GM12878 (cell line): ENCODE results near the gene BNC2. TPM values are rescaled to one million over a fixed set of nuclear protein-coding genes. Genes with fewer than 3 reads are reported as not detected.

Experiments used
- ATAC-seq: fragments of 200-7000 bp; cut with Tn5 transposase; 3 replicates; pipeline ENCODE4 v1.9.1; 2020; ENCODE audit warnings: mild to moderate bottlenecking, moderate library complexity
- BruUV-seq: library from RNA; stranded (reverse); fragments of 400-500 nt; replicated peaks from 2 replicates; lab custom pipeline; 2021; lab: Mats Ljungman, UMichigan
- CTCF ChIA-PET: fragments of 300-600 bp; sonication (Branson Sonifier 250); formaldehyde crosslinking; extraction: SDS; loops from one replicate; lab custom pipeline; 2021; ENCODE audit warnings: inconsistent platforms; lab: Yijun Ruan, JAX
- POLR2A ChIA-PET: fragments of 350-600 bp; formaldehyde crosslinking; extraction: SDS; loops from one replicate; lab custom pipeline; 2021; ENCODE audit warnings: inconsistent platforms; lab: Charles Lee
- RAD21 ChIA-PET: fragments of 300-600 bp; sonication (Branson Sonifier 250); formaldehyde crosslinking; loops from one replicate; lab custom pipeline; 2023; ENCODE audit warnings: antibody characterized with exemption; ENCODE audit not compliant: unreplicated experiment; lab: Charles Lee
- SMC1A ChIA-PET: fragments of 300-600 bp; sonication (Branson Sonifier 250); formaldehyde crosslinking; loops from one replicate; lab custom pipeline; 2023; ENCODE audit not compliant: unreplicated experiment, uncharacterized antibody; lab: Charles Lee
- DNase-seq: peaks from one replicate; pipeline ENCODE4 v3.0.0-alpha.2; 2011; ENCODE audit warnings: low read depth, low spot score
- FAIRE-seq: peaks from 3 replicates; lab custom pipeline; 2011; peaks lifted over from hg19 to GRCh38; lab: Jason Lieb, UNC
- H2AFZ ChIP-seq: 2 replicates; pipeline ENCODE4 v1.6.0; 2011; ENCODE audit warnings: low read depth, low read length, control low read depth; ENCODE audit not compliant: control insufficient read depth
- H3K27ac ChIP-seq: 2 replicates; pipeline ENCODE4 v1.5.1; 2011; ENCODE audit warnings: control low read depth; ENCODE audit not compliant: control insufficient read depth, insufficient read depth
- H3K27me3 ChIP-seq, 2 experiments: replicated peaks in 1 of 2; 2 replicates each; pipeline versions ENCODE4 v1.6.0 to v1.6.1; 2011; ENCODE audit warnings: low read length in 1 of 2; ENCODE audit not compliant: control insufficient read depth in 2 of 2, insufficient read depth in 2 of 2
- H3K36me3 ChIP-seq, 2 experiments: 2 replicates each; pipeline ENCODE4 v1.5.1; 2011; ENCODE audit warnings: low read length in 1 of 2; ENCODE audit not compliant: control insufficient read depth in 2 of 2, insufficient read depth in 2 of 2
- H3K4me1 ChIP-seq: 2 replicates; pipeline ENCODE4 v1.6.1; 2011; ENCODE audit warnings: mild to moderate bottlenecking, low read length, moderate library complexity, mixed read lengths; ENCODE audit not compliant: control insufficient read depth, insufficient read depth
- H3K4me2 ChIP-seq: 2 replicates; pipeline ENCODE4 v1.6.0; 2011; ENCODE audit warnings: control low read depth; ENCODE audit not compliant: control insufficient read depth, insufficient read depth
- H3K4me3 ChIP-seq: fragments of 200-600 bp; sonication (generic); 2 replicates; pipeline ENCODE4 v1.5.1; 2016
- H3K79me2 ChIP-seq: 2 replicates; pipeline ENCODE4 v1.6.0; 2011; ENCODE audit warnings: low read length; ENCODE audit not compliant: control insufficient read depth, insufficient read depth
- H3K9ac ChIP-seq: 2 replicates; pipeline ENCODE4 v1.8.0; 2011; ENCODE audit warnings: low read length, control low read depth, mixed read lengths; ENCODE audit not compliant: control insufficient read depth, insufficient read depth
- H3K9me3 ChIP-seq: replicated peaks from 3 replicates; pipeline ENCODE4 v1.5.1; 2011; ENCODE audit warnings: mild to moderate bottlenecking, low read length; ENCODE audit not compliant: control insufficient read depth, insufficient read depth
- H4K20me1 ChIP-seq: 2 replicates; pipeline ENCODE4 v1.6.0; 2011; ENCODE audit not compliant: control insufficient read depth, insufficient read depth
- CBFB ChIP-seq: IDR thresholded peaks from 2 replicates; pipeline ENCODE4 v1.6.1; 2016; ENCODE audit warnings: antibody characterized with exemption, low read depth
- DPF2 ChIP-seq: fragments of 450-650 bp; IDR thresholded peaks from 2 replicates; pipeline ENCODE4 v1.6.1; 2017; ENCODE audit warnings: mild to moderate bottlenecking
- ESRRA ChIP-seq: IDR thresholded peaks from 2 replicates; pipeline ENCODE4 v1.6.1; 2012; ENCODE audit warnings: mild to moderate bottlenecking, low read length, improper control_type of control experiment
- ETV6 ChIP-seq, 2 experiments: fragments of 450-650 bp in 1 of 2; IDR thresholded peaks in 1 of 2; conservative IDR thresholded peaks in 1 of 2; 2 replicates each; pipeline ENCODE4 v1.6.1; 2014; ENCODE audit warnings: antibody characterized with exemption in 1 of 2, borderline replicate concordance in 1 of 2, low read depth in 1 of 2, mild to moderate bottlenecking in 1 of 2, moderate library complexity in 1 of 2
- HDAC2 ChIP-seq: fragments of 200-600 bp; sonication (generic); IDR thresholded peaks from 2 replicates; pipeline ENCODE4 v1.6.1; 2017
- KDM1A ChIP-seq: fragments of 200-600 bp; sonication (generic); IDR thresholded peaks from 2 replicates; pipeline ENCODE4 v1.6.1; 2016; ENCODE audit warnings: borderline replicate concordance
- NFIC ChIP-seq: IDR thresholded peaks from 2 replicates; pipeline ENCODE4 v1.6.1; 2012; ENCODE audit warnings: low read depth, mild to moderate bottlenecking, inconsistent platforms, low read length, moderate library complexity
- RB1 ChIP-seq: fragments of 450-650 bp; formaldehyde crosslinking; IDR thresholded peaks from 2 replicates; pipeline ENCODE4 v1.6.1; 2017; ENCODE audit warnings: mild to moderate bottlenecking, borderline replicate concordance
- YBX1 ChIP-seq: fragments of 450-650 bp; IDR thresholded peaks from 2 replicates; pipeline ENCODE4 v1.6.1; 2016; ENCODE audit warnings: antibody characterized with exemption
- ZNF24 ChIP-seq: fragments of 450-650 bp; IDR thresholded peaks from 2 replicates; pipeline ENCODE4 v1.6.1; 2017; ENCODE audit warnings: antibody characterized with exemption, mild to moderate bottlenecking
- ZNF622 ChIP-seq: fragments of 450-650 bp; IDR thresholded peaks from 2 replicates; pipeline ENCODE4 v1.6.1; 2017; ENCODE audit warnings: mild to moderate bottlenecking, inconsistent platforms
- WGBS: methylation state at CpG from one replicate; pipeline ENCODE4 v1.1.6; 2016; ENCODE audit warnings: low lambda C conversion rate; ENCODE audit not compliant: insufficient replicate concordance, insufficient coverage; ENCODE audit errors: missing lambda C conversion rate; 5-methylcytosine and 5-hydroxymethylcytosine counted together
- in situ Hi-C: fragments of 300-500 bp; cut with MboI; formaldehyde crosslinking; loops from 9 replicates; pipeline ENCODE4 v1.14.3; 2018; ENCODE audit warnings: mixed read lengths
- intact Hi-C: fragments of 100-400 bp; cut with micrococcal nuclease; formaldehyde crosslinking; loops from one replicate; pipeline ENCODE4 v1.14.2; 2022; ENCODE audit not compliant: unreplicated experiment
- polyA plus RNA-seq, 11 experiments: library from polyadenylated mRNA; depleted of rRNA in 4 of 11; unstranded in 6 of 11; stranded (reverse) in 5 of 11; fragments of >200 nt; fragmentation: Nextera tagmentation in 4 of 11; fragmentation: Illumina TruSeq in 1 of 11; extraction: Ambion mirVana in 4 of 11; extraction: Trizol in 1 of 11; gene quantifications; 1 replicate in 1 of 11; 2 replicates in 10 of 11; pipeline versions ENCODE4 v1.2.1 to v1.2.3, GENCODE V29; 2011 to 2016; ENCODE audit warnings: inconsistent platforms in 2 of 11, missing spikeins in 2 of 11, low read depth in 1 of 11
- total RNA-seq, 4 experiments: library from RNA; depleted of rRNA in 3 of 4; stranded (reverse); fragments of >200 nt in 3 of 4; fragmentation: Illumina TruSeq in 1 of 4; extraction: Trizol in 1 of 4; gene quantifications; 2 replicates each; pipeline versions ENCODE4 v1.2.1 to v1.2.3, GENCODE V29; 2013 to 2021

The BNC2 gene
- total and polyA plus RNA-seq, 10 of the 15 experiments (the other 5 are each of a cell fraction or from before 2014, with no cell fraction given): 0.05 to 14.5 (median 0.26) TPM

- in situ Hi-C loops: no loop called here
- ATAC-seq (no peak), DNase-seq (no peak), FAIRE-seq (no peak)
- no peak overlapping the region for H2AFZ ChIP-seq
- no peaks in the 10 kb centered on the region for H3K79me2 ChIP-seq
- no peak overlapping the region for H3K27ac ChIP-seq
- no peak overlapping the region for H3K4me3 ChIP-seq
- no peaks in the 10 kb centered on the region for H3K4me1 ChIP-seq
- ChIA-PET POLR2A (no interaction called here), RAD21 (no interaction called here), CTCF (no interaction called here), SMC1A (no interaction called here)
- no TSS peak for BruUV-seq
- intact Hi-C loops: no loop called here
- 66% methylated on average over 8 of the region's 8 CpGs for WGBS
- H3K9me3 ChIP-seq: no peaks in the 10 kb centered on the region; the same call in 2 of the 3 replicates
- no peaks in the 10 kb centered on the region for H4K20me1 ChIP-seq
- no peak overlapping the region for H3K9ac ChIP-seq
- H3K27me3 ChIP-seq: no peaks in the 10 kb centered on the region
- no peak overlapping the region for H3K4me2 ChIP-seq
- TF ChIP-seq HDAC2: no peak
- TF ChIP-seq NFIC: no peak
- no peak for TF ChIP-seq KDM1A
- TF ChIP-seq DPF2: no peak
- no peak for TF ChIP-seq ZNF622
- TF ChIP-seq YBX1: no peak
- TF ChIP-seq ZNF24: no peak
- TF ChIP-seq ESRRA: no peak
- no peak for TF ChIP-seq RB1
- TF ChIP-seq CBFB: no peak
- no peak for TF ChIP-seq ETV6 (conservative IDR thresholded peaks at IDR 0.05 in 1 of 2, IDR thresholded peaks at IDR 0.05 in 1 of 2; ENCODE audit: borderline replicate concordance in 1 of 2, low read depth in 1 of 2)
- no peaks in the 10 kb centered on the region for H3K36me3 ChIP-seq
Measured at GRCh38 chr9:16363073-16363781, 507.2 kb downstream of the BNC2 start.
